Measurements from ENCODE around the gene GSK3A.

GSK3A gene

GRCh38 chr19:42283188-42284065, 41.0 kb upstream of the GSK3A start:
- Histone ChIP-seq H2AFZ (ENCODE audit: low read depth, low read length) (no peak overlapping the region), H4K91ac (ENCODE audit: low read length) (peak overlapping the region; percentile 96), H2AK5ac (ENCODE audit: low read length, severe bottlenecking) (peak overlapping the region; percentile 30), H3K27me3 (ENCODE audit: control insufficient read depth in 1 of 2, insufficient read depth in 1 of 2, low read length in 2 of 2) (no peaks in the 10 kb centered on the region), H2BK12ac (ENCODE audit: low read length in 2 of 2) (peak overlapping the region; percentile 60 to 91), H3K4me3 (ENCODE audit: insufficient read depth in 1 of 2, low read depth in 1 of 2, low read length in 2 of 2) (peak overlapping the region; percentile 70 to 72), H3K36me3 (ENCODE audit: control insufficient read depth in 1 of 2, insufficient read depth in 2 of 2, low read depth in 1 of 2, low read length in 2 of 2) (peaks cover 18 to 35% of the 10 kb centered on the region in 2 experiments), H4K8ac (ENCODE audit: low read length) (peak overlapping the region; percentile 24), H2BK15ac (ENCODE audit: low read depth, poor library complexity, severe bottlenecking) (peak overlapping the region; percentile 67), H3K18ac (ENCODE audit: low read depth in 1 of 2, low read length in 2 of 2) (peak overlapping the region; percentile 95 to 97), H3K27ac (ENCODE audit: low read length, poor library complexity, severe bottlenecking) (peak overlapping the region; percentile 66), H3K23ac (ENCODE audit: low read length in 2 of 2) (peak overlapping the region in 1 of 2 experiments; percentile 94), H3K79me1 (replicated peaks; ENCODE audit: low read length, poor library complexity, severe bottlenecking) (peaks cover 14% of the 10 kb centered on the region), H3K4me1 (ENCODE audit: control insufficient read depth, insufficient read depth, low read depth, low read length) (peaks cover 58% of the 10 kb centered on the region), H3K4me2 (ENCODE audit: low read length, poor library complexity, severe bottlenecking) (peak overlapping the region; percentile 83), H2BK120ac (ENCODE audit: low read depth, low read length) (peak overlapping the region; percentile 77), H3K14ac (ENCODE audit: low read length in 2 of 2) (peak overlapping the region in 1 of 2 experiments; percentile 99), H3K9me3 (ENCODE audit: control insufficient read depth, low read length) (no peaks in the 10 kb centered on the region), H2BK5ac (ENCODE audit: low read depth, low read length, poor library complexity, severe bottlenecking) (peak overlapping the region; percentile 5), H3K9ac (ENCODE audit: low read length) (peak overlapping the region; percentile 79), H3K4ac (ENCODE audit: low read depth in 1 of 2, low read length in 2 of 2) (peak overlapping the region; percentile 16 to 37)
- DNase-seq, result peak; percentile 92
- 14% methylated on average over 29 of the region's 74 CpGs for WGBS

- H2BK12ac ChIP-seq (ENCODE audit: low read length in 2 of 2), result peak overlapping the region; percentile 60 to 91
- H3K27me3 ChIP-seq (ENCODE audit: control insufficient read depth in 1 of 2, insufficient read depth in 1 of 2, low read length in 2 of 2), result no peaks in the 10 kb centered on the region
- no peak overlapping the region for H2BK15ac ChIP-seq (ENCODE audit: low read depth, poor library complexity, severe bottlenecking)
- peak overlapping the region; percentile 40 to 99 for H3K18ac ChIP-seq (ENCODE audit: low read depth in 1 of 2, low read length in 2 of 2)
- no peaks in the 10 kb centered on the region for H3K9me3 ChIP-seq (ENCODE audit: control insufficient read depth, low read length)
- H3K4ac ChIP-seq (ENCODE audit: low read depth in 1 of 2, low read length in 2 of 2), result peak overlapping the region; percentile 37 to 99
- H2AFZ ChIP-seq (ENCODE audit: low read depth, low read length), result no peak overlapping the region
- no peak overlapping the region for H2BK120ac ChIP-seq (ENCODE audit: low read depth, low read length)
- H4K91ac ChIP-seq (ENCODE audit: low read length), result peak overlapping the region; percentile 96
- no peak overlapping the region for H3K4me2 ChIP-seq (ENCODE audit: low read length, poor library complexity, severe bottlenecking)
- no peak overlapping the region for H2AK5ac ChIP-seq (ENCODE audit: low read length, severe bottlenecking)
- peaks cover 65% of the 10 kb centered on the region for H3K4me1 ChIP-seq (ENCODE audit: control insufficient read depth, insufficient read depth, low read depth, low read length)
- peaks cover 12 to 30% of the 10 kb centered on the region in 2 experiments for H3K36me3 ChIP-seq (ENCODE audit: control insufficient read depth in 1 of 2, insufficient read depth in 2 of 2, low read depth in 1 of 2, low read length in 2 of 2)
- H2BK5ac ChIP-seq (ENCODE audit: low read depth, low read length, poor library complexity, severe bottlenecking), result no peak overlapping the region
- H3K4me3 ChIP-seq (ENCODE audit: insufficient read depth in 1 of 2, low read depth in 1 of 2, low read length in 2 of 2), result peak overlapping the region in 1 of 2 experiments; percentile 72
- peak overlapping the region; percentile 59 for H4K8ac ChIP-seq (ENCODE audit: low read length)
- H3K14ac ChIP-seq (ENCODE audit: low read length in 2 of 2), result peak overlapping the region in 1 of 2 experiments; percentile 99
- WGBS, result 47% methylated on average over 4 of the region's 4 CpGs
- peak overlapping the region; percentile 79 for H3K9ac ChIP-seq (ENCODE audit: low read length)
- H3K27ac ChIP-seq (ENCODE audit: low read length, poor library complexity, severe bottlenecking), result peak overlapping the region; percentile 87
- no peak overlapping the region for H3K23ac ChIP-seq (ENCODE audit: low read length in 2 of 2)
- H3K79me1 ChIP-seq (replicated peaks; ENCODE audit: low read length, poor library complexity, severe bottlenecking), result peaks cover 12% of the 10 kb centered on the region
- no peak for DNase-seq
Observed at GRCh38 chr19:42282819-42283187, 40.4 kb upstream of the GSK3A start.

- Histone ChIP-seq H3K4me1 (ENCODE audit: control insufficient read depth, insufficient read depth, low read depth, low read length) (peaks cover 71% of the 10 kb centered on the region), H3K9ac (ENCODE audit: low read length) (peak overlapping the region; percentile 79), H3K4me2 (ENCODE audit: low read length, poor library complexity, severe bottlenecking) (peak overlapping the region; percentile 85), H3K23ac (ENCODE audit: low read length in 2 of 2) (peak overlapping the region in 1 of 2 experiments; percentile 16), H2BK5ac (ENCODE audit: low read depth, low read length, poor library complexity, severe bottlenecking) (no peak overlapping the region), H3K79me1 (replicated peaks; ENCODE audit: low read length, poor library complexity, severe bottlenecking) (peaks cover 8% of the 10 kb centered on the region), H4K91ac (ENCODE audit: low read length) (peak overlapping the region; percentile 91), H3K4ac (ENCODE audit: low read depth in 1 of 2, low read length in 2 of 2) (peak overlapping the region; percentile 94 to 99), H2BK120ac (ENCODE audit: low read depth, low read length) (peak overlapping the region; percentile 98), H3K27ac (ENCODE audit: low read length, poor library complexity, severe bottlenecking) (peak overlapping the region; percentile 87), H4K8ac (ENCODE audit: low read length) (peak overlapping the region; percentile 87), H3K4me3 (ENCODE audit: insufficient read depth in 1 of 2, low read depth in 1 of 2, low read length in 2 of 2) (peak overlapping the region in 1 of 2 experiments; percentile 69), H3K14ac (ENCODE audit: low read length in 2 of 2) (peak overlapping the region in 1 of 2 experiments; percentile 38), H3K18ac (ENCODE audit: low read depth in 1 of 2, low read length in 2 of 2) (peak overlapping the region; percentile 84 to 99), H2AK5ac (ENCODE audit: low read length, severe bottlenecking) (peak overlapping the region; percentile 63), H2BK12ac (ENCODE audit: low read length in 2 of 2) (peak overlapping the region; percentile 67 to 71), H2AFZ (ENCODE audit: low read depth, low read length) (no peak overlapping the region), H3K36me3 (ENCODE audit: control insufficient read depth in 1 of 2, insufficient read depth in 2 of 2, low read depth in 1 of 2, low read length in 2 of 2) (peaks cover 10 to 23% of the 10 kb centered on the region in 2 experiments), H3K27me3 (ENCODE audit: control insufficient read depth in 1 of 2, insufficient read depth in 1 of 2, low read length in 2 of 2) (no peaks in the 10 kb centered on the region), H3K9me3 (ENCODE audit: control insufficient read depth, low read length) (no peaks in the 10 kb centered on the region), H2BK15ac (ENCODE audit: low read depth, poor library complexity, severe bottlenecking) (peak overlapping the region; percentile 82)
- WGBS, result 19% methylated on average over 5 of the region's 7 CpGs
- peak; percentile 85 for DNase-seq
Observed at GRCh38 chr19:42281827-42282762, 39.7 kb upstream of the GSK3A start.
